ENCODE data around the gene DNAH3. TPM values are rescaled to one million over a fixed set of nuclear protein-coding genes. Genes with fewer than 3 reads are reported as not detected.
A peak's percentile ranks its signal among the peaks of the same experiment; 100 is the strongest.

Gene DNAH3
- total RNA-seq, 1 experiment from 2014 or later = 0.70 TPM

DNA sequence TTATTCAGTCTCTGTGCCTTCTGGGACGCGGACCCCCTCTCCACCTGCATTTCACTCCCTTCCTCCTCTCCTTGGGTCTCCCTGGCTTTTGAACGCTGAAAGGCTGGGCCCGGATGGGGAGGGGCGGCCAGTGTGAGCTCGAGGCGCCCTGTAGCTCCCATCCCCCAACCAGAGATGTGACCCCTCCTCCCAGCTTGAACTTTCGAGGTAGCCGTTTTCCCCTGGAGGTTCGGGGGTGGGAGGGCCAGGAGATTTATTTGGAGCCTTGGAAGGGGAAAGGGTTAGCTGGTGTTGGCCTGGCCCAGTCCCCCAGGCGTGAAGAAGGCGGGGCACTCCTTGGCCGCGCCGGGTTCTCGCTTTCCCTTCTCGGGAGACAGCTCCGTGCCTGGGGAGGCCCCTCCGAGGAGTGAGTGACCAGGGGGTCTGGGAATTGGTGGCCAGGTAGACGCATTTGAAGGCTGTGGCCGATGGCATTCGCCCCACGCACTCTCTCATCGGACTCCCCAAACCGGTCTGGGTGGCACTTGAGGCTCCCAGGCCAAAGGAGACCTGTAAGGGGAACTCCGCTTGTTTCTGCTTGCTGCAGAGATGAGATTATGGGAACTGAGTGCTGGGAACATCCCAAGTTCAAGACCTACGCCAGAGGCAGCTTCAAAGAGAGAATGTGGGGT is 8.8 kb upstream of the DNAH3 start:
- BruUV-seq (replicated peaks) = TSS peak; percentile 47
- ChIA-PET CTCF (interaction anchor here (0.6 to 2.1 kb wide), 6 partner anchors 8 to 1266 kb away, joined by 3 to 15 read pairs (median 6); no protein-coding TSS in a partner anchor), POLR2A (ENCODE audit: unreplicated experiment) (interaction anchor here (0.6 to 0.7 kb wide), 4 partner anchors 141 to 263 kb away, joined by 3 to 7 read pairs (median 5); partner anchors contain the start of gene LYRM1)
- H3K4me3 ChIP-seq = peak overlapping the region; percentile 87
- H4K20me1 ChIP-seq (ENCODE audit: insufficient read depth) = peaks cover 3% of the 10 kb centered on the region
- TF ChIP-seq EZH2 (IDR thresholded peaks at IDR 0.05; ENCODE audit: low read depth) = no peak
- peak overlapping the region; percentile 95 for H3K4me2 ChIP-seq
- H3K27ac ChIP-seq = peak overlapping the region; percentile 74
- H3K36me3 ChIP-seq (ENCODE audit: low read depth) = peaks cover 19% of the 10 kb centered on the region
- H3K4me1 ChIP-seq (replicated peaks; ENCODE audit: insufficient read depth) = peaks cover 16% of the 10 kb centered on the region
- no peaks in the 10 kb centered on the region for H3K9me3 ChIP-seq (ENCODE audit: insufficient read depth, low read depth)
- no peaks in the 10 kb centered on the region for H3K27me3 ChIP-seq (ENCODE audit: insufficient read depth, low read depth)
- DNase-seq = peak; percentile 69 to 76
- intact Hi-C loops (cut with micrococcal nuclease; ENCODE audit: unreplicated experiment) = loop anchor here (2.0 to 5.0 kb wide), 6 partner anchors 29 to 1031 kb away; partner anchors contain the start of genes ERI2 and REXO5
- H3K9me2 ChIP-seq (ENCODE audit: insufficient read depth) = no peaks in the 10 kb centered on the region
- H3K79me2 ChIP-seq (ENCODE audit: low read depth) = peaks cover 20% of the 10 kb centered on the region
- H3F3A ChIP-seq (ENCODE audit: insufficient read depth, low read depth) = 0 out of 2 replicates have a peak, but pooled peaks cover 5% of the 10 kb centered on the region
- H2AFZ ChIP-seq = peak overlapping the region; percentile 83

DNA sequence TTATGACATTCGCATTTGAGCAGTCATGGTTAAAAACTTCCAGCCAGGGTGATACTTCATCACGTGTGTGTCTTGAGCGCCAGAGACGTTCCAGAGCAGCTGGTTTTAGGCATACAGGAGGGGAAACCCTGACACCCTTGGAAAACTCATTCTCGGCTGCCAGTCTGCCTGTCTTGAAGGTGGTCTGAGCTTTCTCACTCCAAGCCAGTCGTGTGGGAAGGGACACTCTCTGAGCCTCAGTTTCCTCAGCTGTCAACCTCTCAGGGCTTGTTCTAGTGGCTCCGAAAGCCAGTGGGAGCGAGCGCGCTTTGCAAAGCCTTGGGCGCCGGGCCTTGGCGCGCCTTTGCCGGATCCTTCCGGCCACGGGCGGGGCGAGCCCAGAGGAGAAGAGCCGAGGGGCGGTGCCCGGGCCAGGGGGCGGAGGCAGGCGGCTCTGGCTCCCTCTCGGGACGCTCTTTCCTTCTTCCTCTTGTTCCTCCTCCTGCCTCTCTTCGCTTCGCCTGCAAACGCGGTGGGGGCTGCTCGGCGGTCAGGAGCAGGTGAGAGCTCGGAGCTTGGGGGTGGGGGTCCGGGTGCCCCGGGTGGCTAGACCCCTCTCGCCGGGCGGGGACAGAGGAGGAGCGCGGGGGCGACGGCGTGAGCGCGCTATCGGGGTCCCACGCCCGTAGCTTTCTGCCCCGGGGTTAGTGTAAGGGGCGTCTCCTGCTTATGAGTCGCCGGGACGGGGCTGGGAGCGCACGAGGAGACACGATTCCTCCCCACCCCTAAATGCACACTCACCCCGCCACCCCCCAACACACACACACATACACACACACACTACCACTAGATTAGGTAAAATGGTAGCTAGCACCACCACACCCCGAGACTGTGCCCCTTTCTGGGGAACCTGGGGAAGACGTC is 7.8 kb upstream of the DNAH3 start, which contains the start of gene LDAF1:
Gene LDAF1 (plus strand): TSS at position 467 of the 903 bp plus-strand sequence. CDS start 2,509 bp downstream, outside the sequence.
- intact Hi-C loops (cut with micrococcal nuclease; ENCODE audit: unreplicated experiment) = loop anchor here (1.0 to 5.0 kb wide), 7 partner anchors 30 to 1032 kb away; partner anchors contain the start of genes ERI2 and REXO5
- ChIA-PET POLR2A (ENCODE audit: unreplicated experiment) (interaction anchor here (0.6 kb wide), 3 partner anchors 142 to 258 kb away, joined by 3 to 7 read pairs (median 3); partner anchors contain the start of gene LYRM1), CTCF (interaction anchor here (0.6 to 2.1 kb wide), 9 partner anchors 8 to 1404 kb away, joined by 3 to 15 read pairs (median 5); no protein-coding TSS in a partner anchor)
- Histone ChIP-seq H3K9me2 (ENCODE audit: insufficient read depth) (no peaks in the 10 kb centered on the region), H2AFZ (peak within 1 kb of the TSS; percentile 83), H3K4me2 (peak within 1 kb of the TSS; percentile 95), H3K79me2 (ENCODE audit: low read depth) (peaks cover 20% of the 10 kb centered on the region), H3K36me3 (ENCODE audit: low read depth) (peaks cover 19% of the 10 kb centered on the region), H3K27me3 (ENCODE audit: insufficient read depth, low read depth) (no peaks in the 10 kb centered on the region), H3K9me3 (ENCODE audit: insufficient read depth, low read depth) (no peaks in the 10 kb centered on the region), H4K20me1 (ENCODE audit: insufficient read depth) (peaks cover 3% of the 10 kb centered on the region), H3K4me1 (replicated peaks; ENCODE audit: insufficient read depth) (peaks cover 16% of the 10 kb centered on the region), H3F3A (ENCODE audit: insufficient read depth, low read depth) (0 out of 2 replicates have a peak, but pooled peaks cover 5% of the 10 kb centered on the region), H3K27ac (peak within 1 kb of the TSS; percentile 74), H3K4me3 (peak within 1 kb of the TSS; percentile 87)
- peak; percentile 66 to 89 for DNase-seq
- no TSS peak for BruUV-seq (replicated peaks)
- no peak for TF ChIP-seq EZH2 (IDR thresholded peaks at IDR 0.05; ENCODE audit: low read depth)
- TF ChIP-seq, protein P1, sequence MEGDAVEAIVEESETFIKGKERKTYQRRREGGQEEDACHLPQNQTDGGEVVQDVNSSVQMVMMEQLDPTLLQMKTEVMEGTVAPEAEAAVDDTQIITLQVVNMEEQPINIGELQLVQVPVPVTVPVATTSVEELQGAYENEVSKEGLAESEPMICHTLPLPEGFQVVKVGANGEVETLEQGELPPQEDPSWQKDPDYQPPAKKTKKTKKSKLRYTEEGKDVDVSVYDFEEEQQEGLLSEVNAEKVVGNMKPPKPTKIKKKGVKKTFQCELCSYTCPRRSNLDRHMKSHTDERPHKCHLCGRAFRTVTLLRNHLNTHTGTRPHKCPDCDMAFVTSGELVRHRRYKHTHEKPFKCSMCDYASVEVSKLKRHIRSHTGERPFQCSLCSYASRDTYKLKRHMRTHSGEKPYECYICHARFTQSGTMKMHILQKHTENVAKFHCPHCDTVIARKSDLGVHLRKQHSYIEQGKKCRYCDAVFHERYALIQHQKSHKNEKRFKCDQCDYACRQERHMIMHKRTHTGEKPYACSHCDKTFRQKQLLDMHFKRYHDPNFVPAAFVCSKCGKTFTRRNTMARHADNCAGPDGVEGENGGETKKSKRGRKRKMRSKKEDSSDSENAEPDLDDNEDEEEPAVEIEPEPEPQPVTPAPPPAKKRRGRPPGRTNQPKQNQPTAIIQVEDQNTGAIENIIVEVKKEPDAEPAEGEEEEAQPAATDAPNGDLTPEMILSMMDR (conservative IDR thresholded peaks at IDR 0.05) = no peak

DNA sequence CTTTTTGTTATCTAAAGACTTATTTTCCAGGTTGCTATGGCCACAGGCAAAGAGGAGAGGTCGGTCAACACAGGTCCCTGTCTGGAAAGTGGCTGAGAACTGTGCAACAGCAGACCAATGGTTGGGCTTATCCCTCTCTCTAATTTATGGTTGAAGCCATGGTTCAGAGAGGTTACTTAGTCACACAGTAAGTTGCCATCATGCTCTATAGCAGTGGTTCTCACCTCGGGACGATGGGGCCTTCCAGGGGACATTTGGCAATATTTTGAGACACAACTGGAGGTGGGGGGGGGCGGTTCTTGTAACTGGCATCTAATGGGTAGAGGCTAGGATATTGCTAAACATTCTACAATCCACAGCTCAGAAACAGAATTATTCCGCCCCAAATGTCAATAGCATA is 7.0 kb upstream of the DNAH3 start:
- no peaks in the 10 kb centered on the region for H3K9me2 ChIP-seq (ENCODE audit: insufficient read depth)
- H3K4me3 ChIP-seq = no peak overlapping the region
- 0 out of 2 replicates have a peak, but pooled peaks cover 5% of the 10 kb centered on the region for H3F3A ChIP-seq (ENCODE audit: insufficient read depth, low read depth)
- H3K4me2 ChIP-seq = peak overlapping the region; percentile 95
- POLR2A ChIA-PET (ENCODE audit: unreplicated experiment) = no interaction called here
- no peak overlapping the region for H2AFZ ChIP-seq
- no peaks in the 10 kb centered on the region for H3K9me3 ChIP-seq (ENCODE audit: insufficient read depth, low read depth)
- no peak overlapping the region for H3K27ac ChIP-seq
- peaks cover 16% of the 10 kb centered on the region for H3K4me1 ChIP-seq (replicated peaks; ENCODE audit: insufficient read depth)
- no peak for DNase-seq
- peaks cover 18% of the 10 kb centered on the region for H3K36me3 ChIP-seq (ENCODE audit: low read depth)
- H4K20me1 ChIP-seq (ENCODE audit: insufficient read depth) = peaks cover 3% of the 10 kb centered on the region
- no TSS peak for BruUV-seq (replicated peaks)
- CTCF ChIA-PET = interaction anchor here (0.7 to 2.1 kb wide), 6 partner anchors 33 to 1403 kb away, joined by 5 to 20 read pairs (median 8); no protein-coding TSS in a partner anchor
- intact Hi-C loops (cut with micrococcal nuclease; ENCODE audit: unreplicated experiment) = loop anchor here (1.0 to 5.0 kb wide), 7 partner anchors 31 to 1033 kb away; partner anchors contain the start of genes ERI2 and REXO5
- TF ChIP-seq EZH2 (IDR thresholded peaks at IDR 0.05; ENCODE audit: low read depth) = no peak
- TF ChIP-seq, protein P1 (conservative IDR thresholded peaks at IDR 0.05) = no peak
- no peaks in the 10 kb centered on the region for H3K27me3 ChIP-seq (ENCODE audit: insufficient read depth, low read depth)
- peaks cover 20% of the 10 kb centered on the region for H3K79me2 ChIP-seq (ENCODE audit: low read depth)

Data from PC-9 (cell line).